ENCODE results near the gene IL31.

- TF ChIP-seq CTCF (IDR thresholded peaks at IDR 0.05) (no peak), EP300 (IDR thresholded peaks at IDR 0.05) (no peak), POLR2AphosphoS5 (IDR thresholded peaks at IDR 0.05) (no peak)
Measured at GRCh38 chr12:122172262-122172939, 1.6 kb downstream of the IL31 start.

Data from stomach (tissue), 4 donors.